Measurements from ENCODE around the gene RCOR3. TPM values are rescaled to one million over a fixed set of nuclear protein-coding genes. Genes with fewer than 3 reads are reported as not detected.

The RCOR3 gene
- total and polyA plus RNA-seq, 2 of the 8 experiments (the other 6 are each of a cell fraction or from before 2014, with no cell fraction given) = 21.4 to 36.3 TPM

DNA sequence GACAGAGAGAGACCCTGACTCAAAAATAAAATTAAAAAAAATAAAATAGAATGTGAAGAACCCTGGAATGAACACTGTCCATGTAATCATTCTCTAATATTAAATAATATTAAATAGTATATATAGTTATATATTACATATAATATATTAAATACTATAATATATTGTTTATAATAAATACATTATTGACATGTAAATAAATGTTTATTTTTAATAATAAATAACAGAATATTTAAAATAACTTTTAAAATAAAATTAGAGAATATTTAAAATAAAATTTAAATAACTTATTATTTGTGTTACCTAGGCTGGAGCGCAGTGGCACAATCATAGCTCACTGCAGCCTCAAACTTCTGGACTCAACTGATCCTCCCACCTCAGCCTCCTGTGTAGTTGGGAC is 99.5 kb downstream of the RCOR3 start:
- Histone ChIP-seq H3K27me3 (replicated peaks in 1 of 4; ENCODE audit: control insufficient read depth in 3 of 4, extremely low read depth in 1 of 4, insufficient read depth in 3 of 4, low read length in 3 of 4) (no peaks in the 10 kb centered on the region), H3K79me1 (ENCODE audit: low read depth, low read length) (no peaks in the 10 kb centered on the region; the same call in 1 of the 2 replicates), H3K9me3 (ENCODE audit: insufficient read depth in 2 of 2, low read depth in 1 of 2, low read length in 1 of 2) (no peaks in the 10 kb centered on the region), H4K8ac (ENCODE audit: extremely low read depth, insufficient read depth, low read length) (no peak overlapping the region), H3K56ac (replicated peaks; ENCODE audit: insufficient read length, low read depth, low read length) (no peak overlapping the region), H3K14ac (ENCODE audit: insufficient read length) (no peak overlapping the region), H4K91ac (replicated peaks; ENCODE audit: insufficient read length, low read length) (no peak overlapping the region), H2AK5ac (ENCODE audit: low read depth, low read length) (no peak overlapping the region), H2AFZ (ENCODE audit: low read length) (no peak overlapping the region), H3K4me3 (ENCODE audit: extremely low read depth in 1 of 4, insufficient read depth in 2 of 4, low read depth in 3 of 4, low read length in 4 of 4) (no peak overlapping the region), H3K4ac (replicated peaks; ENCODE audit: insufficient read length, low read depth, low read length) (no peak overlapping the region), H3K36me3 (ENCODE audit: control insufficient read depth in 2 of 4, insufficient read depth in 4 of 4, low read length in 3 of 4) (peaks cover 0 to 23% (median 9%) of the 10 kb centered on the region in 4 experiments; a peak in 5 of 8 replicates), H3K4me2 (ENCODE audit: insufficient read depth in 1 of 2, low read depth in 2 of 2, low read length in 2 of 2) (no peak overlapping the region), H2BK5ac (ENCODE audit: low read depth, low read length) (no peak overlapping the region), H2BK120ac (replicated peaks; ENCODE audit: low read depth, low read length) (no peak overlapping the region), H3K27ac (ENCODE audit: low read depth, low read length) (no peak overlapping the region), H3K23me2 (ENCODE audit: low read depth, low read length) (no peaks in the 10 kb centered on the region), H3K18ac (ENCODE audit: extremely low read depth, low read length) (no peak overlapping the region), H4K20me1 (replicated peaks in 1 of 2; ENCODE audit: control insufficient read depth in 1 of 2, insufficient read depth in 2 of 2, low read length in 2 of 2) (no peaks in the 10 kb centered on the region), H3K23ac (ENCODE audit: insufficient read length) (no peak overlapping the region), H4K5ac (ENCODE audit: insufficient read length, low read depth, low read length) (no peak overlapping the region), H3K9ac (replicated peaks in 1 of 4; ENCODE audit: extremely low read depth in 1 of 4, low read depth in 3 of 4, low read length in 3 of 4) (no peak overlapping the region), H2BK20ac (ENCODE audit: low read length) (no peak overlapping the region), H2BK15ac (ENCODE audit: low read length) (no peak overlapping the region), H3K79me2 (ENCODE audit: control insufficient read depth in 1 of 2, insufficient read depth in 2 of 2, low read length in 2 of 2) (no peaks in the 10 kb centered on the region), H3K4me1 (replicated peaks in 1 of 4; ENCODE audit: control insufficient read depth in 3 of 4, insufficient read depth in 4 of 4, low read length in 3 of 4) (no peaks in the 10 kb centered on the region), H2BK12ac (ENCODE audit: low read depth, low read length) (no peak overlapping the region)
- CTCF ChIA-PET (ENCODE audit: partially characterized antibody) = interaction anchor here (0.7 to 2.0 kb wide), 4 partner anchors 12 to 57 kb away, joined by 3 to 5 read pairs (median 4); no protein-coding TSS in a partner anchor
- POLR2A ChIA-PET (ENCODE audit: partially characterized antibody) = no interaction called here
- WGBS, 2 experiments (ENCODE audit: extremely low coverage in 1 of 2, insufficient coverage in 1 of 2, insufficient read length in 1 of 2, insufficient replicate concordance in 2 of 2, low coverage in 1 of 2, low lambda C conversion rate in 2 of 2, missing lambda C conversion rate in 1 of 2) = 100% methylated on average over 1 of the region's 1 CpG; no CpG with 5 or more reads in 1 of the 2 experiments
- DNase-seq (ENCODE audit: low read depth in 1 of 2, low spot score in 2 of 2) (no peak), FAIRE-seq (no peak)
- TF ChIP-seq CTBP2 (IDR thresholded peaks at IDR 0.05; ENCODE audit: borderline replicate concordance, insufficient read depth, insufficient read length, low read length) = no peak
- TF ChIP-seq ASH2L (IDR thresholded peaks at IDR 0.05; ENCODE audit: low read length) = no peak
- TF ChIP-seq HDAC6 (IDR thresholded peaks at IDR 0.05; ENCODE audit: low read depth, low read length) = no peak
- no peak for TF ChIP-seq CHD1 (IDR thresholded peaks at IDR 0.05; ENCODE audit: low read depth, low read length)
- TF ChIP-seq, protein P1, sequence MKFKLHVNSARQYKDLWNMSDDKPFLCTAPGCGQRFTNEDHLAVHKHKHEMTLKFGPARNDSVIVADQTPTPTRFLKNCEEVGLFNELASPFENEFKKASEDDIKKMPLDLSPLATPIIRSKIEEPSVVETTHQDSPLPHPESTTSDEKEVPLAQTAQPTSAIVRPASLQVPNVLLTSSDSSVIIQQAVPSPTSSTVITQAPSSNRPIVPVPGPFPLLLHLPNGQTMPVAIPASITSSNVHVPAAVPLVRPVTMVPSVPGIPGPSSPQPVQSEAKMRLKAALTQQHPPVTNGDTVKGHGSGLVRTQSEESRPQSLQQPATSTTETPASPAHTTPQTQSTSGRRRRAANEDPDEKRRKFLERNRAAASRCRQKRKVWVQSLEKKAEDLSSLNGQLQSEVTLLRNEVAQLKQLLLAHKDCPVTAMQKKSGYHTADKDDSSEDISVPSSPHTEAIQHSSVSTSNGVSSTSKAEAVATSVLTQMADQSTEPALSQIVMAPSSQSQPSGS (IDR thresholded peaks at IDR 0.05; ENCODE audit: low read length) = no peak
- no peak for TF ChIP-seq KDM4A (IDR thresholded peaks at IDR 0.05; ENCODE audit: low read depth, low read length, severe bottlenecking)
- no peak for TF ChIP-seq SP4 (IDR thresholded peaks at IDR 0.05; ENCODE audit: low read length)
- no peak for TF ChIP-seq POU5F1 (IDR thresholded peaks at IDR 0.05; ENCODE audit: low read depth, low read length)
- TF ChIP-seq ZNF274 (IDR thresholded peaks at IDR 0.05; ENCODE audit: borderline replicate concordance, extremely low read depth, low read length) = no peak
- TF ChIP-seq CEBPB (IDR thresholded peaks at IDR 0.05; ENCODE audit: low read depth, low read length) = no peak
- TF ChIP-seq, protein P2, sequence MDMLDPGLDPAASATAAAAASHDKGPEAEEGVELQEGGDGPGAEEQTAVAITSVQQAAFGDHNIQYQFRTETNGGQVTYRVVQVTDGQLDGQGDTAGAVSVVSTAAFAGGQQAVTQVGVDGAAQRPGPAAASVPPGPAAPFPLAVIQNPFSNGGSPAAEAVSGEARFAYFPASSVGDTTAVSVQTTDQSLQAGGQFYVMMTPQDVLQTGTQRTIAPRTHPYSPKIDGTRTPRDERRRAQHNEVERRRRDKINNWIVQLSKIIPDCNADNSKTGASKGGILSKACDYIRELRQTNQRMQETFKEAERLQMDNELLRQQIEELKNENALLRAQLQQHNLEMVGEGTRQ (IDR thresholded peaks at IDR 0.05; ENCODE audit: low read length) = no peak
- no peak for TF ChIP-seq EP300 (IDR thresholded peaks at IDR 0.05; ENCODE audit: borderline replicate concordance in 1 of 2, low read depth in 2 of 2, low read length in 2 of 2)
